ENCODE measurements around the gene ZFAND3.
"Not testable (repeated sequence)": the region's sequence is repeated elsewhere in the genome, so short reads cannot be mapped to it uniquely, and the experiment has no call there.

ZFAND3 gene

DNA sequence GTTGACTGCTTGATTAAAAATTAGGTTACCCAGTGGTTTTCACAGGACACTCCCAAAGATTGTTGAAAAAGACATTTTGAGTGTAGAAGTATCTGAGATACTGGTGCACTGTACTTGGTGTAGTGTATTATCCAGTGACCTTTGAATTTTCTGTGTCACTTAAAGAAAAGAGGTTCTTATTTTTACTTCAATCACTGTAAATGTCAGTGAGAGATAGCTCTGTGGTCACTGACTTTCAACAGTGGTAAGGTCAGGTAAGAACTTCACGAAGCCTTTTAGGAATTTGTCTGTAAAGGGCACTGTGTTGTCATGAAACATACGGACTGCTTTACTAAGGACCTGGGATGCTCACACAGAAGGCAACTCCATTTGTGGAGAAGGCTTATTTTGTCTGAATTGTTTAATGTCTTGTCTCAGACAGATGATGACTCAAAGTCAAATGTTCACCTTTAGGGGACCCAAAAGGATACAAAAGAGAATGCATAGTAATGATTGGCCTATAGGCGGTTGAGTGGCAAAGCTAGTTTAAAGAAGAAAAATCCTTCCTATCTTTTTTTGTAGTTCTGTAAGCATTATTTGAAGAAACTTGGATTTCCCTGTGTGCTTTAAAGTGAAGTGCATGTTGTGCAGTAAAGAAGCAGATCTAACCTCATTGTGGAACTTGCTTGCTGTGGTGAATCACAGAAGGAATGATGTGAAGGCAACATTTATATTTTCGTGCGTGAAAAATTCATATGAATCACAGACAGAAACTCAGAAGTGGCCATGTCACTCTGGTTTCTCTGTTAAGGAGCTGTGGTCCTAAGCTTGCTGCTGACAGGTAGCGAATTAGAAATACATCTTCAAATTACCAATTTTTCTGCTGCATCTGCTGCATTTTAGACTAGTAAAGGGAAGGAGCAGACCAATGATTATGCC is 47.3 kb downstream of the ZFAND3 start:
- no peak for DNase-seq

DNA sequence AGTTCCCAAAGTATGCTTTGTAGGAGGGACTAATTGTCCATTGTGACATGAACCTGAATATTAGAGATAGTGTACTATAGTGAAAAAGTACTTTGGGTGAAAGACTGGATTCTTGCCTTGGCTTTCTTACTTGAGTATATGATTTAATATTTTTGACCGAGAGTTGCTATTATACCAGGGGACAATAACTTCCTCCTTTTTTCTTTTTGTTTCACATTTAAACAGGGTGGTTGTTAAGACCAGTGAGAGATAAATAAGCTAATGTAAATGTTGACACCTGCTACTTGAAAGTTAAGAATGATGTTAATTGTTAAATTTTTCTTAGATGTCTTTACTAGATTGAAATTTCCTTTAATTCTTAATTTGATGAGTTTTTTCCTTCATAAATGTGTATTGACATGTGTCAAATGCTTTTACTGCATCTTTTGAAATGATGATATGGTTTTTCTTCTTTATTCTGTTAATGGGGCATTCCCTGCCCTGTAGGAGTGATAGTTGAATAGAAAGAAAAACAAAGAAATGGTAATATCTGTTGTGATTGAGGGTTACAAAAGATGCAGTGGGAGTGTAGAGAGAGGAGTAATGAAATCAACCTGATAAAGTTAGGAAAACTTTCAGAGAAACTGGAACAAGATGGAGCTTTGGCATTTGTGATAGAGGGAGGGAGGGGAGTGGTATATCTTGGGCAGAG is 48.4 kb downstream of the ZFAND3 start:
- no peak for DNase-seq

DNA sequence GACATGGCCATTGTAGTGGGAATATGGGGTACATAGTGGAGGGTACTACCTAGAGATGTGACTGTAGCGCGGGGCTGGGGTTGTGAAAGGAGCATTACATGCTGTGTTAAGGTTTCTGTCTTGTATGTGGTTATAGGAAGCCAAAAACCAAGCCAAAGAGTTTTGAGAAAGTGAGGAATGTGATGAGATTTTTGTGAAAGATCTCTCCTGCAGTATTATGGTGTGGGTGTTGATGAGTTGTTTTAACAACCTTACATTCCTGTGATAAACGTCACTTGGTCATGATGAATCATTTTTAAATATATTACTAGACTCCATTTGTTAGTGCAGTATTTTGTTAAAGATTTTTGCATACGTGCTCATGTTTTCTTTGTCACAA is 48.9 kb downstream of the ZFAND3 start:
- no peak for DNase-seq

- no peak for DNase-seq
Measured at GRCh38 chr6:37871616-37872372, 52.3 kb downstream of the ZFAND3 start.

GRCh38 chr6:37872373-37872745 is 52.8 kb downstream of the ZFAND3 start:
- DNase-seq, result no peak

GRCh38 chr6:37874726-37875125 is 55.2 kb downstream of the ZFAND3 start:
- DNase-seq, result no peak

DNA sequence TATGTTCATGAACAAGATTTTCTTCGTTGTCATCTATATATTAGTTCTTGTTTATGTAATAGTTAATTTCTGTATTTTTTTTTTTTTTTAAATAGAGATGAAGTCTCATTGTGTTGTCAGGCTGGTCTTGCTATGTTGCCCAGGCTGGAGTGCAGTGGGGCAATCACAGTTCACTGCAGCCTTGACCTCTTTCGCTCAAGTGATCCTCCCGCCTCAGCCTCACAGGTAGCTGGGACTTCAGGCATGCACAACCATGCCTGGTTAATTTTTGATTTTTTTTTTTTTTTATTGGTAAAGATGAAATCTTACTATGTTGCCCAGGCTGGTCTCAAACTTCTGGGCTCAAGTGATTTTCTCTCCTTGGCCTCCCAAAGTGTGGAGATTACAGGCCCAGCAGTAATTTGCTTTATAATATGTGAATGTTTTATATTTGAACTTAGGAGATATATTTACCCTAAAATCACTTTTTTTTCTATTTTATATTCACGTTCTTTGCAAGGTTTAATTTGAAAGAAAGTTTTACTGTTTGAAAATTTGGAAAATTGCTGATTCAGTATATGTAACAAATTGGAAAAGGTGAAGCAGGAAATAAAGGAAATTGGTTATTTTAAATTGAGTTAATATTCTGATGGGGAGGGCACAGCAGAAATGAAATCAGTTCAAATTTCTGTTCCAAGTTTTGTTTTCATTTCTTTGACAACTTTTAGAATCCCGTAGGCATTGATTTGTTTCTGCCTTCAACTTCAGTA is 56.2 kb downstream of the ZFAND3 start:
- no peak for DNase-seq

DNA sequence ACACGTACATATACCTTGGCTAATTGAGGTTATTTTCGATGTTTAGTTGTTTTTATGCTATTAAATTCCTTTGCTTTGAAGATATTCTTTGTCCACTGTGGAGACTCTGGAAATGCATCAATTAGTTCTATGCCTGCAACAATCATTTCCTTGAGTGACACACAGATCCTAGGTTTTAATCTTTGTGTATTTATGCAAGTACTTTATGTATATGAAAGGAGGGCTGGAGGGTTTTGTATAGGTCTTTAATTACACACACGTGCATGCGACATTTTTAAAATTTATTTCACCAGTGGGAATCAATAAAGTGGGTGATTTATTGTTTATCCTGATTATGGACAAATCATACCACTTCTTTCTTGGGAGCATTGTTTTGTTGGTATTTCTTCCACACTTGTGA is 57.3 kb downstream of the ZFAND3 start:
- no peak for DNase-seq

DNA sequence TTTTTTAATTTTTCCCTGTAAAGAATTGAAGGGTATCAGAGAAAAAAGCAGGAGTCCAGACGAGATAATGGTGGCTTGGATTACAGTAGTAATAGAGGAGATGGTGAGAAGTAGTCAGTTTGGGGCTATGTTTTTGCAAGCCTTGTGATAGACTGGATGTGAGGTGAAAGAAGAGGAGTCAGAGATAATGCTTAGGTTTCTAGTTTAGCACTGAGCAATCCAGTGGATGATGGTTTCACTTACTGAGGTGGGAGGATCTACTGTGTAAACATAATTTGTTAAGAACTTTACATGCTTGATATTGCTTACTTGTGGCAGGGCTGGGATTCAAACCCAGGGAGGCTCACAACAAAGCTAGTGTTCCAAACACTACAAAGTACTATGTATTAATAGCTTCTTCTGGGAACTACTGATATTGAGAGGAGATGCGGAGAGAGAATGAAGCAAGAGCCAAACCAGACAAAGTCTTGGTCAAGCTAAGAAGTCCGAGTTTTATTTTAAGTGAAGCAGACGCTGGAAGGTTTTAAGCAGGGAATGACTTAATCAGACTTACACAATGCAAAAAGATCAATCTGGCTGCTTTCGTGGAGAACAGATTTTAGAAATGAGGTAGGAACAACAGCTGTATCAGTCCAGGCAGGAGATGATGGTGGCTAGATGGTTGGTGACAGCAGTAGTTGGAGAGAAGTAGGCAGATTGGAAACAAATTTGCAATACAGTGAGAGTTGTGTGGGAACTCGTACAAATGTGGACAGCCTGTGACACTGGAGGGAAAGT is 58.0 kb downstream of the ZFAND3 start:
- DNase-seq, result no peak

- no peak for DNase-seq
Measured at GRCh38 chr6:37878150-37878710, 58.7 kb downstream of the ZFAND3 start.

- DNase-seq, result not testable (repeated sequence)
Measured at GRCh38 chr6:37880602-37881001, 61.1 kb downstream of the ZFAND3 start.

DNA sequence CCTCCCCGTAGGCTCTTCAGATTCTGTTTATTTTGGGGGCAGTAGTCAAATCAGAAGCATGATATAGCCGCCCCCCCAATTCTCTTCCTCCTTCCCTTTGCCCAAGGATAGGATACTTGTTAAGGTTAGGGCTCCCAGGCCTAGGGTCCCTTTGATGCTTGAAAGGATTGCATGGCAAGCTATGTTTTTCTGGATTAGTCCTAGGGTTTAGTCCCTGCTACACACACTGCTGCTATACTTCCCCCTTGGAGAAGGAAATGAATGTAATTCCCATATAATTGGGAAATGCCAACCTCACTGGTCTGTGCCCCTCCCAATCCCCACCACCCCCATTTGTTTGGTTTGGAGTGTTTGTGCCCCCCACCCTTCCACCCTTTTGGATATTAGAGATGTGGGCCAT is 62.8 kb downstream of the ZFAND3 start:
- no peak for DNase-seq

GRCh38 chr6:37882724-37883413 is 63.3 kb downstream of the ZFAND3 start:
- no peak for DNase-seq

- no peak for DNase-seq
Measured at GRCh38 chr6:37884548-37884947, 65.0 kb downstream of the ZFAND3 start.

DNA sequence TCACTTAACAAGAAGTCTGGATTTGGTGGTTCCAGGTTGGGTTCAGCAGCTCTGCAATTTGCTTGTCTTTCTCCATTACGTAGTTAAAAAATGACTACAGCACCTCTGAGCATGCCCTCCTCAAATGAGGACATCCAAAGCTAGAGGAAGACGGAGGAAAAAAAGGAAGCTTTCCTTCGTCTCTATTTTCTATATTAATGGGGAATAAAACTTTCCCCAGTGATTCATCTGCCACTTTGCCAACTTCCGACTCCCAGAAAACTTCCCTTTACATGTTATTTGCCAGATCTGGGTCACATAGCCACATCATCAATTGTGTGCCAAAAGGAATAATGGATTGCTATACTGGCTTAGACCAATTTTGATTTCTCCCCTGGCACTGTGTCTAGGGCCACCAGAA is 69.5 kb downstream of the ZFAND3 start:
- no peak for DNase-seq

DNA sequence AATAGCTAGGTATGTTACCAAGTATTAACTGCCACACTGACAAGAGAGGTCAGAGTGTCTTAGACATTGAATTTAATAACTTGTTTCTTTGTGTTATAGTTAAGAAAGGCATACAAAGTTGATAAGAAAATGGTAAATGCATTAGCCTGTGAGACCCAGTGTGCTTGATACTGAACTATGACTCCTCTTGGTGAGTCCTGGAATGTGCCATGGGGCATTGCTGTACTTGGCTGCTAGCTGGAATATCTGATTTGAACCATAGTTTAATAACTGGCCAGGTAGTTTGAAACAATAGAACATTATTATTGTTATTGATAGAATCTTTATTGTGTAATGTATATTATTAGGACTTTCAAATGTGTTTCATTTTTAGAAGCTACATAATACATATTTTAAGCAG is 70.0 kb downstream of the ZFAND3 start:
- no peak for DNase-seq

DNA sequence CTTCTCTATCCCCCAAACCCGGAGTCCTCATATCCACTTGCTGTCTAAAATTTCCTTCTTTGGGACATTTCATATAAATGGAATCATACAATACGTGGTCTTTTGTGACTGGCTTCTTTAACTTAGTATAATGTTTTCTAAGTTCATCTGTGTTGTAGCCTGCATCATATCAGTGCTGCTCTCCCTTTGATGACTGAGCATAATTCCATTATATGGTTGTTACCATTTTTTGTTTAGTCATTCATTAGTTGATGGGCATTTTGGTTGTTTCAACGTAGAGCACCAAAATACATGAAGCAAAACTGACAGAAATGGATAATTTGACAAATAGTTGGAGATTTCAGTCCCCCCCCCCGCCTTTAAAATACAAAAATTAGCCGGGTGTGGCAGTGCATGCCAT is 71.5 kb downstream of the ZFAND3 start:
- DNase-seq, result no peak

DNA sequence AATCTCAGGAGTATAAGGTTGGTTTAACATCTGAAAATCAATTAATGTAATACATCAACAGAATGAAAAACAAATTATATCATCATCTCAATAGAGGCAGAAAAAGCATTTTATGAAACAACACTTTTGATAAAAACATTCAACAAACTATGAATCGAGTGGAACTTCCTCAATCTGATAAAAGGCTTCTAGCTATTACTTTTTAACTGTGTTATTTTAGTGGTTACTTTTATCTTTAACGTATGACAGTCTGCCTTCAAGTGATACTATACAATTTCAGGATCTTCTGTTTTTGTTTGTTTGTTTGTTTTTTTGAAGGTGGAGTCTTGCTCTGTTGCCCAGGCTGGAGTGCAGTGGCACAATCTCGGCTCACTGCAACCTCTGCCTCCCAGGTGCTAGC is 73.7 kb downstream of the ZFAND3 start:
- DNase-seq, result no peak

DNA sequence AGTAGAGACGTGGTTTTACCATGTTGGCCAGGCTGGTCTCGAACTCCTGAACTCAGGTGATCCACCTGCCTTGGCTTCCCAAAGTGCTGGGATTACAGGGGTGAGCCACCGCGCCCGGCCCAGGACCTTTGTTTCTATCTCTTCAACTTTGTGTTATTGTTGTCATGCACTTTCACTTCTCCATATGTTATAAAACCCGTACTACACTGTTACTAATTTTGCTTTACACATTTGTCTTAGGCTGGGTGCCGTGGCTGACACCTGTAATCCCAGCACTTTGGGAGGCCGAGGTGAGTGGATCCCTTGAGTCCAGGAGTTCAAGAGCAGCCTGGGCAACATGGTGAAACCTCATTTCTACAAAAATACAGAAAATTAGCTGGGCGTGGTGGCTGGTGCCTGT is 74.2 kb downstream of the ZFAND3 start:
- DNase-seq, result not testable (repeated sequence)

DNA sequence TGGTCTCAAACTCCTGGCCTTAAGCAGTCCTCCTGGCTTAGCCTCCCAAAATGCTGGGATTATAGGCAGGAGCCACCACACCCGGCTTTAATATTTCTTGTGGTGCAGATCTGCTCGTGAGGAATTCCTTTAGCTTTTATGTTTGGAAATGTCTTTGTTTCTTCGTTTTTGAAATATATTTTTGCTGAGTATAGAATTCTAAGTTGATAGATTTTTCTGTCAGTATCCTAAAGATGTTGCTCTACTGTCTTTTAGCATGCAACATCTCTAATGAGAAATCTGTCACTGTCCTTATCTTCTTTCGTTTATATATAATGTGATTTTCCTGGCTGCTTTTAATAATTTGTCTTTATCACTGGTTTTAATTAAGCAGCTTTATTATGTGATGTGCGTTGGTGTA is 75.1 kb downstream of the ZFAND3 start:
- DNase-seq, result no peak

DNA sequence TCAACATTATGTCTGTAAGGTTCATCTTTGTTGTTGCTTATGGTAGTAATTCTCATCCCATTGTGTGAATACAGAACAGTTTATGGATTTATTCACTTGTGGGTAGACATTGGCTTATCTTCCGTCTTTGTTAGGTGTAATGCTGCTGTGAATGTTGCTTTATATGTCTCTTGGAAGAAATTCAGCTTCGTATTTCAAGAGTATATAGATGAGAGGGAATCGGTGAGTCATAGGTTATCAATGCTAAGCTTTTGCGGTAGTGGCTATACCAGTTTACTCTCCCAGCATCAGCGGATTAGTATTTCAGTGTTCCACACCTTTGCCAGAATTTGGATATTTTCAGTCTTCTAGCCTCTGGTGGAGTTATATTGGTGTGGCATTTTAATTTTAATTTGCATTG is 77.8 kb downstream of the ZFAND3 start:
- no peak for DNase-seq

All from NCI-H2081 (cell line).